ENCODE results near the gene SLC16A9.

The SLC16A9 gene

DNA sequence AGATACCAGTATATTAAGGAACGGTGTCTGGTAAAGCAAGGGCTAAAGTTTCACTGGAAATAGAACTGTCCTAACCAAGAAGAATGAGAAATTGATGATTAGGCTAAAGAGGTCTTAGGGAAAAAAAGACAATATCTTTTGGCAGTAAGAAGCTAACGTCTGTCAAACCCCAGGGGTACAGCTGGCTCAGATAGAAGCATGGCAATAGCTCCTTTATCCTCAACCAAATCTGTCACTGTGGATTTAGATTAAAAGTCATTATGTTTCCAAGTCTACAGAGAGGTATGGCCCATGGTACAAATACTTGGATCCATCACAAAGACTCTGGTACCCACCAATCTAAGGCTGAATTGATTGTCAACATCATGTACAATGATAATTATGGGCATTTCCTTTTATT is 8.6 kb upstream of the SLC16A9 start:
- DNase-seq: no peak

DNA sequence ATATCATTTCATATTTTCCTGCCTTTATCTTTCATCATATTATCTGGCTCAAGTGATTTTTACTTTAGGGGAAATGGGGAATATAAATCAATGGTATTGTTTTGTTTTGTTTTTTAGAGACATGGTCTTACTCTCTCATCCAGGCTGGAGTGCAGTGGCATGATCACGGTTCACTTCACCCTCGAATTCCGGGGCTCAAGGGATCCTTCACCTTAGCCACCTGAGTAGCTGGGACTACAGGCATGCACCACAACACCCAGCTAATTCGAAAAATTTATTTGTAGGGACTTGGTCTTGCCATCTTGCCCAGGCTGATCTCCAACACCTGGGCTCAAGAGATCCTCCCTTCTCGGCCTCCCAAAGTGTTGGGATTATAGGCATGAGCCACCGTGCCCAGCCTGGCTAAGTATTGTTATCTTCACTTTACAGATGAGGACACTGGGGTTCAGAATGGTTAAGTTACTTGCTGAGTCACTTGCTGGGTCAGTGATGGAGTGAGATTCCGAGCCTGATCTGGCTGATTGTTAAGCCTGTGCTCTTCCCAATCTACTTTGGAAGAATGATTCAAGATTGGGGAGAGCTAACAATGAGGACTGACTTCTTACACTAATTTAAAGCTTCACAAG is 3.7 kb upstream of the SLC16A9 start:
- DNase-seq: no peak

DNA sequence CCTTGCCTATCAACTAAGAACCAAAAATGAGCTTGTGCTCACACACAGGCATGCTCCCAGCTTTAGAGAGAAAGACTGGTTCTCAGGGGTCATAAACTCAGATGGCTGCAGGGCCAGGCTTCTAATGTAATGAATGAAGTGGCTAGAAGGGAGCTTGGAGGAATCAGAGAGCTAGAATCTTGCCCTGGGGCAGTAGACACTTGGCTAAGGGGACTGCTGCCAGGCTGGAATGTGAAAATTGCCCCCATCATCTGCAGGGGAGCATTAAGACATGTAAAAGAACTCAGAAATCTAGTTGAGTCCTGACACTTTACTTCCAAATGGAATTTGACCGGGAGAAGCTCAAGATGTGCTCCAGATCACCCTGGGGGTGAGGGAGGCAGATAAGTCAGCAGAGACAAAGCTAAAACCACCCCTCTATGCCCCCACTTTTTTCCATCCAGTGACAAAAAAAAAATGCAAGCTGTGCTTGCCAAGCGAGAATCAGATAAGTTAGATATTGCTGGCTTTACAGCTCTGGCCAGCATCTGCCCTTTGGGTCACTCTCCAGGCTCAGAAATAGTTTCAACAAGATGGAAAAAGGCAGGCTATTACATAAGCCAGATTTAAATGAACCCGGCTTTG is 2.3 kb upstream of the SLC16A9 start:
- DNase-seq: no peak

DNA sequence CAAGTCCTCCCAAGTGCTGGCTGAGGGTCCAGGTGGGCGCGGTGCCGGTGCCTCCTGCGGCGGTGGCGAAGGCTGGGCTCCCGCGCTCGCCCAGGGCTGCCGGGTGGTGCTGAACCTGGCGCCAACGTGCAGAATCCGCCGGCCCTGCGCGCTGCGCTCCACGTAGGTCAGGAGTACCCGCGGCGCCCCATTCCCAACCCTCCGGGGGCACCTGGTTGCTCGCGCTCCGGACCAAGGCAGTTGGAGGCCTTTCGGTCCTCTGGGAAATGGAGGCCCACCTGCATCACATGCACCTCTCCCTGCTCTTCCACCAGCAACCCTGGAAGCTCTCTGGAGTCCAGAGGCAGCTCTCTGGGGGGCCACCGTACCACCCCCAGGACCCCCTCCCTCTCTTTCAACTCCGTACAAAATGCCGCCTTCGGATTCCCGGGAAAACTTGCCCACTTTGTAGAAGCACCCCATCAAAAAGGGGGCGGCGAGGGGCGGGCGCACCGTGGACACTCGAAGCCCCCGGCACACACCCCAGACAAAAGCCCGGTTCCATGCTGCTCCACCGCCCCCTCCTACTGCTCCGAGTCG is 745 bp downstream of the SLC16A9 start:
- DNase-seq: no peak

DNA sequence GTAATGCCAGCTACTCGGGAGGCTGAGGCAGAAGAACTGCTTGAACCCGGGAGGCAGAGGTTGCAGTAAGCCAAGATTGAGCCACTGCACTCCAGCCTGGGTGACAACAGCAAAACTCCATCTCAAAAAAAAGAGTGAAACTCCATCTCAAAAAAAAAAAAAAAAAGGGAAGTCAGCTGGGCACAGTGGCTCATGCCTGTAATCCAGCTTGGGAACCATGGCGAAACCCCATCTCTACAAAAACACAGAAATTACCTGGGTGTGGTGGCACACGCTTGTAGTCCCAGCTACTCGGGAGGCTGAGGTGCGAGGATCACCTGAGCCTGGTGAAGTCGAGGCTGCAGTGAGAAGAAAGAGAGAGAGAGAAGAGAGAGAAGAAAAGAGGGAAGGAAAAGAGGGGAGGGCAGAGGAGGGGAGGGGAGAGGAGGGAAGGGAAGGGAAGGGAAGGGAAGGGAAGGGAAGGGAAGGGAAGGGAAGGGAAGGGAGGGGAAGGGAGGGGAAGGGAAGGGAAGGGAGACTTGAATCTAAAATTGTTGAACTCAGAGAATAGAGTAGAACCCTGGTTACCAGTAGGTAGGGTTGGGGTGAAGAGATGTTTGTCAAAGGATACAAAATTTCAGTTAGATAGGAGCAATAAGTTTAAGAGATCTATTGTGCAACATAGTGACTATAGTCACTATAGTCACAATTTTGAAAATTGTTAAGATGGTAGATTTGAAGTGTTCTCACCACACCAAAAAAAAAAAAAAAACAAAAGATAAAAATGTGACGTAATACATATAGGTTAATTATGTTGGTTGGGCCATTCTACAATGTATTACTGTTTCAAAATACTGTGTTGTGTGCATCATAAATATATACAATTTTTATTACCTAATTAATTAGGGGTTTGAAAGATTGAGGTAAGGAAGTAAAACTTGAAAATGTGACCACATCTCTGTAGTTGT is 2.5 kb downstream of the SLC16A9 start:
- no peak for DNase-seq

DNA sequence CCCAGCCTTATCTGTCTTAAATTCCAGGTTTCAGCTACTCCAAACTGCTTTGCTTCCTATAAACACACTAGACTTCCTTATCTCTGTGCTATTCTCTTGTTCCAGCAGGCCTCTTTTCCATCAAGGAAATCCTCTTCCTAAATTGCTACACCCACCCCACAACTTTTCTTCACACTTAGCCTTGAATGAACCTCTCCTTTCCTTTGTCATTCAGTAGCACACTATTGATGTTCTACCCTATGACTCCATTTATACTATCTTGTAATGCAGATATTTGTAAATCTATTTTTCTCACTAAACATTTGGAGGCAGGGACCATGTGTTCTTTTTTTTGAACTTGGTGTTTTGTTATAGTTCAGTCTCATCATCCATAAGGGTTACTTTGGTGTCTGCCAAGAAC is 3.7 kb downstream of the SLC16A9 start:
- DNase-seq: no peak

DNA sequence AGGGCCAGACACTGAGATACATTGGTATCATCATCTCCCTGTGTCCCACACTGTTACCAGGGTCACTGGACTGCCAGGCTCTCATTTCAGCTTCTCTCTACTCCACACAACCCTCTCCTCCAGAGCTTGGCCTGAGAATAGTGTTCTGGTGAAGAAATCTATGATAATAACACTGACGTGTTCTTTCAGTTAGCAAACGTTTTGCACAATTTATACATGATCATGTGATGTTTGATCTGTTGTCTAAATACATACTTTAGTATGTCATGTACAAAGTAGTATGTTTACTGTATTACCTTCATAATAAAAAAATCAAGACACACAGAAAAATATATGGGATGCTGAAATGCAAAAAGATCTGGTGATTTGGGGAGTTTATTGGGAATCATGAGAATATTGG is 5.0 kb downstream of the SLC16A9 start:
- no peak for DNase-seq

DNA sequence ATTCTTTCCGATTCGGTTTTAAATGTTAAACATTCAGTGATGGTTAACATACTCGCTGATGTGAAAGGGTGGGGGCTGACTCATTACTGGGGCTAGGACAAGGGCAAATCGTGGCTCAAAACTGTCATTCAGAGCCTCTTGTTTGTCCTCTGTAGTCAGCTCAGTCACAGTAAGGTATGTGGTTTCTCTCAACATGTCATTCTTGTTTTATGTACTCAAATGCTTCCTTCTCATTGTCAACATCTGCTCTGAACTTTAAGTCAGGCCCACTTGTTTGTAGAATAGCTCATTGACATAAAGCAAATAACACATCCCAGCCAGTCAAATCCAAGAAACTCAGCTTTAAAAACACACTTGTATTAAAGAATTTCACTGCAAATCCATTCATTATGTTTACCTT is 7.3 kb downstream of the SLC16A9 start:
- DNase-seq: no peak

DNA sequence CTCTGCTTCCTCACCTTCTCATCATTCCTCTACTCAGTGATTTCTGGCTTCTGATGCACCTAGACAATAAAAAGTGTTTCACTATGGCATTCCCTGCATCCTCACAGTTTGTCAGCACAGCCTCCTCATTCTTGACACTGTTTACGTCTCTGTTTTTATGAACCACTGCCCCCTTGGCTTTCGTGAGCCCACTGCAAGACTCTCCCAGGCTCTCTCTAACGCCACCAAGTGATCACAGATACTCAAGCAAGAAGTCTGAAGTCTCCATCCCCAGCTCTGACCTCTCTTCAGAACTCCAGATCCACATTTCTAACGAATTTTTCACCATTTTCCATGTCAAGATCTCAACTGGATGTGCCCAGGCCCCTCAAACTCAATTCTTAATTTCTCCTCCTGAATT is 8.9 kb downstream of the SLC16A9 start:
- no peak for DNase-seq

DNA sequence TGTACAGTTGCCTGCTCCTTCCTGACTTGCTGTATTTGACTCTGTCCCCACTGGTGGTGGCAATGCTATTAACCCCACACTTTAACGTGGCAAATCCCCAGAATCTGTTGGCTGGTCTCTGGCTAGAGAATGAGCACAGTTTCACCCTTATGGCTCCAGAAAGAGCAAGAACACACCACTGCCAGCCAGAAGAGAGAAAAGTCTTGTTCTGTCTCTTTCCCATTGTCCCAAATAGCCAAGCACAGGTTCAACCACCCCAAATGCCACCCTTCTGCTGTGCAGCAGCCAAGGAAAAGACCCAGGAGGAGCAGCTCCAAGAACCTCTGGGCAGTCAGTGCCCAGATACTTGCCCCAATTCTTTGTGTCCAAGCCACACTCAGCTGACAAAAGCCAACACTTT is 11.3 kb downstream of the SLC16A9 start:
- DNase-seq: no peak

DNA sequence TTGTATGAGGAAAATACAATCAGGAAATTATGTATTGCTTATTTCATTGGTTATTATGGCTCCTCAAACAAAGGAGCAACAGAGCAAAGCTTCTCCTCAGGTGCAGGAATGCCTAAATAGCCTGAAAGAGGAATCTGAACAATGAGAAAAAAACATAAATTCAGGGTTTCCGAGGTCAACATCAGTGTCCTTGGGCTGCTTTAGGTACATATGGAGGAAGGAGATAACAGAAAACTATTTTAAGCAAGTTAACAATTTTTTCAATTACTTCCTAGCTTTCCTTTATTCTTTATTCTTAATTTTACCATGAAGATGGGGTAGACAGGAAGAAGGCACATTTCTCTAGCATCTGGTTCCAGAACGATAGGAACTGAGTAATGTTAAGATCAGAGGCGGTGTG is 14.0 kb downstream of the SLC16A9 start:
- DNase-seq: no peak

DNA sequence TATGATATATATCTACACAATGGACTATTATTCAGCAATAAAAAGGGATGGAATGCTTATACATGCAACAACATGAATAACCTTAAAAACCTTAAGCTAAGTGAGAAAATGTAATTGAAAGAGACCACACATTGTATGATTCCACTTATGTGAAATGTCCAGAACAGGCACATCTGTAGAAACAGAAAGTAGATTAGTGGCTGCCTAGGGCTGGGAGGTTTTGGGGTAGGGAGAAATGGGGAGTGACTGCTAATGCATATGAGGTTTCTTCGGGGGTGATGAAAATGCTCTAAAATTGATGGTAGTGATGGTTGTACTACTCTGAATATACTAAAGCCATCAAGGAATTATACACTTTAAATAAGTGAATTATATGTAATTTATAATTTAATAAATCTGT is 14.7 kb downstream of the SLC16A9 start:
- DNase-seq: no peak

DNA sequence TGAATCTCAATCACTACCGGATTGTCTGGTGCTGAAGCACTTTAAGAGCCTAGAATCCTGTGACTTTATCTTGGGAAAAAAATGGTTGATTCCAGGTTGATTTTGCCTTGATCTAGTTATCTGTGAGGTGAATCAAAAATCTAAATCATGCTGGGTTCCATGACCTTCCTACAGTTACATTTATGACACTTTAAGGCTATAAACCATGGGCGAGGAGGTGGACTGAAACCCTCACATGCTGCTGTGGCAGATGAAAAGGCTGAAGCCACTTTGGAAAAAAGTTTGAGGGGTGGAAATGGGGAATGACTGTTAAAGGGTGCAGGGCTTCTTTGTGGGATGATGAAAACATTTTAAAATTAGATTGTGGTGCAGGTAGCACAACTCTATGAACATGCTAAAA is 17.5 kb downstream of the SLC16A9 start:
- DNase-seq: no peak

DNA sequence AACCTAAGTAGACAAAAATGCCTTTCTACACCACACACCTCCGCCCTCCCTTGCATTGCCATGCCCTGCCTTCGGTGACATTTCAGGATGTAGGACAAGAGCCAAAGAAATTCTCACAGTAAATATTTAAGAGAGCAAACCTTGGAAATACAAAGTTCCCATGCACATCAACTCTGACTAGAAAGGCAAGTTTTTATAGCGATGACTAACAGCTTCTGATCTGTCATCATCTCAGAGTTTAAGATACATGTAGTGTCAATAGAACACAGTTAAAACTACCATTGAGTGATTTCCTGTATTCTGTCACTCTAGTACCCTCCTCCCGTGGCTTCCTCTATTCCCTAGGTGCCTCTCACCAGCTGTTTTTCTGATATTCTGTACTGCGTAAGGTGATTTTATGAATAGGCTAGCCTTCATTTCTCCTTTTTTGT is 20.7 kb downstream of the SLC16A9 start:
- no peak for DNase-seq

DNA sequence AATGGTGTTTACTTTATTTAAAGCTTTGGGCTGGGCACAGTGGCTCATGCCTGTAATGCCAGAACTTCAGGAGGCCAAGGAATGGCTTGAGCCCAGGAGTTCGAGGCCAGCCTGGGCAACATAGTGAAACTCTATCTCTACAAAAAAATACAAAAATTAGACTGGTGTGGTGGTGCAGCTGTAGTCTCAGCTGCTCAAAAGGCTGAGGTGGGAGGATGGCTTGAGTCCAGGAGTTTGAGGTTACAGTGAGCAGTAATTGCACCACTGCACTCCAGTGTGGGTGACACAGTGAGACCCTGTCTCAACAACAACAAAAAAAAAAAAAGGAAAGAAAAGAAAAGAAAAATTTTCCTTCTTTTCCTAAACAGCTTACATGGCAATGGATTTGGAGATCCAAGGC is 22.0 kb downstream of the SLC16A9 start:
- no peak for DNase-seq

DNA sequence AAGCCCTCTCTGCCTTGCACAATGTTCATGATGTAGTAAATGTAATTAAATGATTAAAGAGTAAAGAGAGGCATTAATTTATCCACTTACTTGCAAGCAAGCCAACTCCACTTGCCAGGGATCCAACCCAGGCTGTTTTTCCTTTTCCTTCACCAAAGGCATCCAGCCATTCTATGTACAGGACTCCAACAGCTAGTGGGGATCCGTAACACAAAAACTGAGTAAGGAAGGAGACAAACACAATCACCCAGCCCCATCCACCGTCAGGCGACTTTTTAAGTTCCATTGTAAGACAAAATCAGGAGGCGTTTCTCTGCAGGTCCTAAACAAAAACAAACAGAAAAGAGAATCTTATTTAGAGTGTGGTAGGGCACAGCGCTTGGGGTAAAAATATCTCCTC is 25.6 kb downstream of the SLC16A9 start:
- no peak for DNase-seq

DNA sequence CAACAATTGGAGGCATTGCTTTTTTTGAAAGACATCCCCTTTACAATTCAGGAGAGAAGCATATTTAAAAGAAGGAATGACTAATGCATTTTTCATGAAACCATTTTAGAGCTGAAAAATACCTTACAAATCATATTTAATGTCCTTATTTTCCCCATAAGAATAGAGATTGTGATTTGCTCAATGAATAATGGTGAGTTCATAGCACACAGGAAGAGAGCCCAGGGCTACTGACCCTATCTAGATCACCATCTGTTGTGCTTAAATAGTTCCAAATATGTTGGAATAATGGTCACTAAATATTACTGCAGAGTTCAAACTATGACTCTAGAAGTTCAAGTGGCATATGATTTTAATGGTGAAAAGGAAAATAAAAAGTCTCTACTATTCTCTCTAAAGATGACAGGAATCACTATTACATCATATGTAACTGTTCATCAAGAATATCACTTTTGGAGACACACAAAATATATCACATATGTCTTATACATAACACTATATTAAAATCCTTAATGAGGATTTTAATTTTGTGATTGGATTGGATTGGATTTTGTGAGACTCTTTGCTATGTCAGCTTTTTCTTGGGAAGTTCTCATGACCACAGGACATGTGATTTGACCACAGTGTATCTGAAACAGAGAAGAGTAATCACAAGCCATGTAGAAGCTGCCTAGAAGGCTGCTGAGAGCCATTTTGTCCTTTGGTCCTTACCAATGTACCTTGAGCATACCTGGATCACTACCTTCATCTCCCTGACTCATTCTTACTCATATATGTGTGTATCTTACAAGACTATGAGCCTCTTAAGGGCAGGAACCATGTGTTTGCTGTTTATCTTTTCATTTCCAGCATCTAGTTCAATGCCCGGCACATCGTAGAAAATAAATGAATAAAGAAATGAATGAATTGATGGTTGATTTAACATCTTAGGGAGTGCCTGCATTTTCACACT is 26.4 kb downstream of the SLC16A9 start:
- DNase-seq: no peak

DNA sequence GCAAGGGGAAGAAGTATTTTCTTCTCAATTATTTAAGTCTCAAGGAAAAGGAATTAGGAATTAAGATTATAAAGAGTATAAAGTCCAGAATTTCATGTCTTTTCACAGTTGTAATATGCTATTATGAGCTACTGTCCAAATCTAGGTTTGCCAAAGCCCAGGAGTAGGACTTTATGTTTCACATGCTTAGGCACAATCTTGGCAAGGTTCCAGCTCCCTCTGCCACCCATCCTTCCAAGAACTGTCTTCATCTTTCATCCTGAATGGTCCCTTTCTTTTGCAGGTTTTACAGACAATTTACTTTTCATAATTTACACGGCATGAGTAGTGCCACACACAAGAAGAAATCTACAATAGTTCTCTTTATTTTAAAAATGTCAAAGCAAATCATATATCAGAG is 29.5 kb downstream of the SLC16A9 start:
- DNase-seq: no peak

DNA sequence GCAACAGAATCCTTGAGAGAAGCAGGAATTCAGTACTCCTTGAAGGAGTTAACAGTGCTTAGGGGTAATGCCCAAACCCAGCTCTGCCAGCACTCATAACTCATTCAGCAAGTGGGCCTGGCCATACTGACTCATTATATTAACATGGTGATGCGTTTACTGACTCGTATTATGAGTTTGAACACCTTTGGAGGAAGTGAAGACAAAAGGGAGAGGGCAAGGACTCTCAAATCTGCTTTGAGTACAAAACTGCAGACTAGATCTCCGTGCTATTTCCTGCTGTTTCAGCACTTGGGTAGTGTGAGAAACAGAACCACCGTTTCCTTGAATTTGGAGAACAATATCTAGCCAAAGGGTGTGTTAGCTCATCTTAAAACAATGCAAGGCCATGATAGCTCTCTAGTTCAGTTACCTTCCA is 30.8 kb downstream of the SLC16A9 start:
- DNase-seq: no peak

DNA sequence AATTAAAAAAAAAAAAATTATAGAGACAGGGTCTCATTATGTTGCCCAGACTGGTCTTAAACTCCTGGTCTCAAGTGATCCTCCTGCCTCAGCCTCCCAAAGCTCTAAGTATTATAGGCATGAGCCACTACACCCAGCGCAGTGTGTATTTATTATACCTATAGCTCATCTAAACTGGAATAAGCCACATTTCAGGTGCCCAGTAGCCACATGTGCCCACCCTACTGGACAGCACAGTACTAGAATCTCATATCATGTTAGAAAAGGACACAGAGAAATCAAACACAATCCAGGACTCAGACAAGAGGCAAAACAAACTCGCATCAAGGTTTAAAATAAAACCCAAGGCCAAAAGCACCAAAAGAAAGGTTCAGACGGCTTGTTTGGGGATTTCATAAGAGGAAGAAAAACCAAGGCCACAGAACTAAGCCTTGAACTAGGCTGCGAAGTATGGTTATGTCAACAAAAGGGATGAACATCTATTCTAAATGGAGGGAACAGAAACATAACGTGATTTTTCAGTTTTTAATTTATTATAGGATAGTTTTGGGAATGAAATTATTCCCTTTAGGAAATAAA is 32.3 kb downstream of the SLC16A9 start:
- DNase-seq: no peak

DNA sequence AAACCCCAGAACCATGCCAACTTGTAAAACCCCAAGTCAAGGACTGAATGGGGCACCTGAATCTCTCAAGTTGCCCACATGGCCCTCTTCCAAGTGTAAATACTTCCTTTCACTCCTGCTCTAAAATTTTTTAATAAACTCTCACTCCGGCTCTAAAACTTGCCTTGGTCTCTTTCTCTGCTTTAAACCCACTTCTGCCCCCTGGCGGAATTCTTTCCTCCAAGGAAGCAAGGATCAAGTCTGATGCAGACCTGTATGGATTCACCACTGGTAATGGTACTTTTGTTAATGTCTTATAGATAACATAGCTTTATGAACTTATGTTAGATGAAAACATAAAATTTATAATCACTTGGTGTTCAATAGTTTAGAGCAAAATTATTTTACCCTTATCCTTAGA is 33.8 kb downstream of the SLC16A9 start:
- no peak for DNase-seq

DNA sequence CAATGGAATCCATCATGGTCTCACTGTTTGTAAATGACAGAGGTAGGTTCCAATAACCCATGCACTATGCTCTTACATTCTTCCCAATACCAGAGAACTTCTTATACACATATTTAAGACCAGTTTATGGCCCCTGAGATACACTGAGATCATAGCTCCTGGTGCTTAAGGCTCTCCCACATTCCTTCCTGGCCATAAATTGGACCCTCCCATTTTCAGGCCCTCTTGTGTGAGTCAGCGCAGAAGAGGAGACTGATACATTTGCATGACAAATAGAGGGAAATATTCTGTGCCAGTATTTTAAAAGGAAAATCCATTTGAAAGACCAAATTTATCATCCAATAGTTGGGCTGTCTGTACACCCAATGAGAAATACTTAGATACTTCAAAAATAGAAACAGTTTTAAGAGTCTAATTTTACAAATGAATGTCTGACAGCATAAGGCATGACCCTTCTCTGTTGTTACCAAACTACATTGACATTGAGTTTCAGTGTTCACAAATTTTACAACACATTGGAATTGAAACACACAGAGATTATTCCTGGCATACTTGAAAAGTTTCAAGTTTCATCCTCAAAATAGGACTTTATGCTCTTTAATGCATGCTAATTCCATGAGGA is 35.3 kb downstream of the SLC16A9 start:
- DNase-seq: no peak
